ENCODE measurements around the gene PREP. TPM values are rescaled to one million over a fixed set of nuclear protein-coding genes. Genes with fewer than 3 reads are reported as not detected.

The PREP gene
- total and polyA plus RNA-seq, 2 donors, result 17.8 to 23.2 TPM

DNA sequence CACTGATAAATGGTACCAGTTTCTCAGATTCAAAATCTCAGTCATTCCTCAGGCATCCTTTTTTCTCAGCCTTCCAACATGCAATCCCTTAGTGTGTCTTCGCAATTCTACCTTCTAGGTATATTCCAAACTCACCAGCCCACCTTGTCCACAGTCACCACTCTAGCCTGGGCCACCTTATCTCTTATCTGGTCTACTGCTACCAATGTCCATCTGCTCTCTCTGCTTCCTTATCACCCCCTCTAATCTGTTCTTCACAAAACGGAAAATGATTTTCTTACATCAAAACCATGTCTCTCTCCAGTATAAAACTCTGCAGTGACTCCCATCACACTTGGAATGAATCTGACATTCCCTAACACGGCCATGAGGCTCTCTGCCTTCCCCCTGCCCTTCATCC is 91.9 kb downstream of the PREP start:
- no peak overlapping the region for H3K27ac ChIP-seq (ENCODE audit: low read depth in 1 of 2, low read length in 1 of 2)
- H3K27me3 ChIP-seq (ENCODE audit: control insufficient read depth in 2 of 2, insufficient read depth in 1 of 2, low read length in 1 of 2), result no peaks in the 10 kb centered on the region
- H3K4me1 ChIP-seq (ENCODE audit: control insufficient read depth in 2 of 2, insufficient read depth in 2 of 2, low read length in 2 of 2), result no peaks in the 10 kb centered on the region
- WGBS, result 98% methylated on average over 3 of the region's 3 CpGs
- H3K4me3 ChIP-seq (ENCODE audit: low read length in 2 of 2), result no peak overlapping the region
- DNase-seq (ENCODE audit: low read depth in 6 of 9, low spot score in 9 of 9), result no peak
- peaks cover 11 to 23% of the 10 kb centered on the region in 2 donors for H3K36me3 ChIP-seq (ENCODE audit: control insufficient read depth in 2 of 2, insufficient read depth in 2 of 2, low read length in 1 of 2)
- no peaks in the 10 kb centered on the region for H3K9me3 ChIP-seq (ENCODE audit: control insufficient read depth in 2 of 2, insufficient read depth in 1 of 2, low read length in 1 of 2)

DNA sequence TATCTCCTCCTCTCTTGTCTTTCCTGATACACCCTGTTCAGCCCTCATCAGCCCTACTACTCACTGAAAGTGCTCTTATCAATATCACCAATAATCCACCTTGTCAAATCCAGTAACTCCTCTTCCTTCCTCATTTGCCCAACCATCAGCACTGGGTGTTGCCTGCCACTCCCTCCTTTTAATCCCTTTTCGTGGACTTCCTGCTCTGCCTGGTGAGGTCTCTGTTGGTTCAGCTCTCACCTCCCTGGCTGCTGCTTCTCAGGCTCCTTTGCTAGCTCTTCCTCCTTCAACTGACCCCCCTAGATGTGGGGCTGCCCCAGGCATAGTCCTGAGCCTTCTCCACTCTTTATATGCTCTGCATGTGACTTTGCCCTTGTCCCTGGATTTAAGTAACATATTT is 92.5 kb downstream of the PREP start:
- no peak for DNase-seq (ENCODE audit: low read depth in 6 of 9, low spot score in 9 of 9)
- no peak overlapping the region for H3K4me3 ChIP-seq (ENCODE audit: low read length in 2 of 2)

DNA sequence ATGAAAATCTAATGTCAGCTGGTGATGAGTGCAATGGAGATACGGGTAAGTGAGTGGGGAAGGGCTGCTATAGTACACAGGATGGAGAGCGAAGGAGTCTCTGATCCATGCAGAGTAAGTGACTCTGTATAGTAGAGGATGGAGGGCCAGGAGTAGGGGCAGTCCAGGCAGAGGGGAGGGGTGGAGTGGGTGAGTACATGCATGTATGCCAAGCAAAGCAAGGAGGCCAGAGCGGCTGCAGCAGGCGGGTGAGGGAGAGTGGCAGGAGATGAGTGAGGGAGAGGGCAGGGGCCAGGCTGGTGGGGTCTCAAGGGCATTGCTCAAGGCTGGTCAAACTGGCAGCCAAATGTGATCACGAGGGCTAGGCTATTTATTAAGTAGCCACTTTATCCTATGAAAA is 94.0 kb downstream of the PREP start:
- Histone ChIP-seq H3K36me3 (ENCODE audit: control insufficient read depth in 2 of 2, insufficient read depth in 2 of 2, low read length in 1 of 2) (peaks cover 11 to 19% of the 10 kb centered on the region in 2 donors), H3K27ac (ENCODE audit: low read depth in 1 of 2, low read length in 1 of 2) (no peak overlapping the region), H3K27me3 (ENCODE audit: control insufficient read depth in 2 of 2, insufficient read depth in 1 of 2, low read length in 1 of 2) (no peaks in the 10 kb centered on the region), H3K4me1 (ENCODE audit: control insufficient read depth in 2 of 2, insufficient read depth in 2 of 2, low read length in 2 of 2) (no peaks in the 10 kb centered on the region), H3K9me3 (ENCODE audit: control insufficient read depth in 2 of 2, insufficient read depth in 1 of 2, low read length in 1 of 2) (no peaks in the 10 kb centered on the region), H3K4me3 (ENCODE audit: low read length in 2 of 2) (no peak overlapping the region)
- no peak for DNase-seq (ENCODE audit: low read depth in 6 of 9, low spot score in 9 of 9)
- WGBS, result 86% methylated on average over 5 of the region's 5 CpGs

More for the DNA sequence above, 92.5 kb downstream of the PREP start:
- WGBS, result 89% methylated on average over 1 of the region's 1 CpG
- no peak overlapping the region for H3K27ac ChIP-seq (ENCODE audit: low read depth in 1 of 2, low read length in 1 of 2)
- H3K27me3 ChIP-seq (ENCODE audit: control insufficient read depth in 2 of 2, insufficient read depth in 1 of 2, low read length in 1 of 2), result no peaks in the 10 kb centered on the region
- H3K9me3 ChIP-seq (ENCODE audit: control insufficient read depth in 2 of 2, insufficient read depth in 1 of 2, low read length in 1 of 2), result no peaks in the 10 kb centered on the region
- peaks cover 11 to 19% of the 10 kb centered on the region in 2 donors for H3K36me3 ChIP-seq (ENCODE audit: control insufficient read depth in 2 of 2, insufficient read depth in 2 of 2, low read length in 1 of 2)
- H3K4me1 ChIP-seq (ENCODE audit: control insufficient read depth in 2 of 2, insufficient read depth in 2 of 2, low read length in 2 of 2), result no peaks in the 10 kb centered on the region

DNA sequence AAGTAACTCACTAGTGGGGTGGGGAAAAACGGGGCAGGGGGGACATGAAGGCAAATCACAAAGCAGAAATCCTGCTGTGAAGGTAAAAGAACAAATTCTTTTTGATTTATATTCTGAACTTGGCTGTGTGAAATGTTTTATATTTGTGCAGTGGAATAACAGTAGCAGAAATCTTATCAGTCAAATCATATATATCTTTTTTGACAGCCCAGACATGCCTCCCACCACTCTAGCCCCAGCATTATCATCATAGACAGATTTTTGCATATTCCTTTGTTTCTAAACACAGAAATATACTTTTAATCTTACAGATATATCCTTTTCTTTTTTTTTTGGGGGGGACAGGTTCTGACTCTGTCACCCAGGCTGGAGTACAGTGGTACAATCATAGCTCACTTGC is 97.4 kb downstream of the PREP start:
- 98% methylated on average over 1 of the region's 1 CpG for WGBS
- H3K36me3 ChIP-seq (ENCODE audit: control insufficient read depth in 2 of 2, insufficient read depth in 2 of 2, low read length in 1 of 2), result peaks cover 7 to 18% of the 10 kb centered on the region in 2 donors

DNA sequence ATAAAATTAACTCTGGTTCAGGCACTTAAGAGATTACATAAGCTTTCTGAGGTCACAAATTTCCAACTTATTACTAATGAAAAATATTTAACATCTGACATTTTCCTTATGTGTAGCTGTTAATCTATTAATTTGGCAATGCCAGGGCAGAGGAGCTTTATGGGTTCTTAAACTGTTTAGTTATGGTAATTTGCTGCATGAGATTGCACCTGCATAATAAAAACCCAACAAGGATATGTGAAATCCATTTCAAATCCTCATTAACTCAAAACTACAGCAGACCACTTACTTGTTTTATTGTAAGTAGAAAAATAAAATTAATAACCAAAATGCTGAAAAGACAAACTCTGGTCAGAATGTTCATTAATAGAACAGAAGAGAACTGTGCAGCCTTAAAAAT is 98.1 kb downstream of the PREP start:
- H3K27me3 ChIP-seq (ENCODE audit: control insufficient read depth in 2 of 2, insufficient read depth in 1 of 2, low read length in 1 of 2), result no peaks in the 10 kb centered on the region
- peaks cover 7 to 18% of the 10 kb centered on the region in 2 donors for H3K36me3 ChIP-seq (ENCODE audit: control insufficient read depth in 2 of 2, insufficient read depth in 2 of 2, low read length in 1 of 2)
- H3K4me3 ChIP-seq (ENCODE audit: low read length in 2 of 2), result no peak overlapping the region
- H3K27ac ChIP-seq (ENCODE audit: low read depth in 1 of 2, low read length in 1 of 2), result no peak overlapping the region
- no peak for DNase-seq (ENCODE audit: low read depth in 6 of 9, low spot score in 9 of 9)
- H3K4me1 ChIP-seq (ENCODE audit: control insufficient read depth in 2 of 2, insufficient read depth in 2 of 2, low read length in 2 of 2), result no peaks in the 10 kb centered on the region
- H3K9me3 ChIP-seq (ENCODE audit: control insufficient read depth in 2 of 2, insufficient read depth in 1 of 2, low read length in 1 of 2), result no peaks in the 10 kb centered on the region

More for the DNA sequence above, 97.4 kb downstream of the PREP start:
- H3K4me3 ChIP-seq (ENCODE audit: low read length in 2 of 2), result no peak overlapping the region
- DNase-seq (ENCODE audit: low read depth in 6 of 9, low spot score in 9 of 9), result no peak
- H3K9me3 ChIP-seq (ENCODE audit: control insufficient read depth in 2 of 2, insufficient read depth in 1 of 2, low read length in 1 of 2), result no peaks in the 10 kb centered on the region
- no peaks in the 10 kb centered on the region for H3K4me1 ChIP-seq (ENCODE audit: control insufficient read depth in 2 of 2, insufficient read depth in 2 of 2, low read length in 2 of 2)
- no peaks in the 10 kb centered on the region for H3K27me3 ChIP-seq (ENCODE audit: control insufficient read depth in 2 of 2, insufficient read depth in 1 of 2, low read length in 1 of 2)
- no peak overlapping the region for H3K27ac ChIP-seq (ENCODE audit: low read depth in 1 of 2, low read length in 1 of 2)

DNA sequence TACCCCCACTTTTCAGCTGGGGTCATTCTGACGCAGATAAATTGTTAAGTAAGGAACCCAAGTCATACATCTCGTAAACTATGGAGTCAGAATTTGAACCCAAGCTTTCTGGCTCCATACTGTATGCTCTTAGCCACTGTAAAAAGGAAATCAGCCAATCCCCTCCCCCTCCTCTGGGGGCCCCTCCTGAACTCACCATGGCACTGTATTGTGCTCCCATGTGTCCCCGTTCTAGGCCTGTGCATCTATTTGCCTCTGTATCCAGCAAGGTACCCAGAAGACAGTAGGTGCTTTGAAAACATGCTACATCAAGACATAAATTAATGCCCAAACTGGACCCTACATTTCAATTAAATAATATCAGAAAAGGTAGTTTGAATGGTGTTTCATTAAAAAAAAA is 98.5 kb downstream of the PREP start:
- no peak overlapping the region for H3K4me3 ChIP-seq (ENCODE audit: low read length in 2 of 2)
- no peaks in the 10 kb centered on the region for H3K4me1 ChIP-seq (ENCODE audit: control insufficient read depth in 2 of 2, insufficient read depth in 2 of 2, low read length in 2 of 2)
- 99% methylated on average over 3 of the region's 3 CpGs for WGBS
- no peaks in the 10 kb centered on the region for H3K27me3 ChIP-seq (ENCODE audit: control insufficient read depth in 2 of 2, insufficient read depth in 1 of 2, low read length in 1 of 2)
- peaks cover 7 to 18% of the 10 kb centered on the region in 2 donors for H3K36me3 ChIP-seq (ENCODE audit: control insufficient read depth in 2 of 2, insufficient read depth in 2 of 2, low read length in 1 of 2)
- no peaks in the 10 kb centered on the region for H3K9me3 ChIP-seq (ENCODE audit: control insufficient read depth in 2 of 2, insufficient read depth in 1 of 2, low read length in 1 of 2)
- DNase-seq (ENCODE audit: low read depth in 6 of 9, low spot score in 9 of 9), result no peak
- no peak overlapping the region for H3K27ac ChIP-seq (ENCODE audit: low read depth in 1 of 2, low read length in 1 of 2)

DNA sequence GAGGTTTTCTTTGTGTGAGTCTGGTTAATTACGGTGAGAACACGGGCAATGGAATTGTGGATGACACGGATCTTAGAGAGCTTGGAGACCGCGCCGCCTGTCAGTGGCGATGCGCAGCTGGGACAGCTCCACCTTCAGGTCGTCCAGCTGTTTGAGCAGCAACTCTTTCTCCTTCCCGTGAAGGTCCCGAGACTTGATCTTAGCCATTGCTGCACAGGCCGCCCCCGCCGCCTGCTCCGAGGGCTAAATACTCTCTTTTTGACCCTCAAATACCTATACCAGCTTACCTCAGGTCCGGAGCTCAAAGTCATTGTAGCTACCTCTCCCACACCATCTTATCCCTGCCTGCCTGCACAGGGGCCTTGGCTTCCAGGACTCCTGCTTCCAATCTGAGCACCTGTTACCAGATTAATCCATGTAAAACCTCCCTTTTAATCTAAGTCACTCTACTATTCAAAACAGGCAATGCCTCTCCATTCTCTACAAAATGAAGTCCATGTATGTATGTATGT is 100.2 kb downstream of the PREP start:
- no peak overlapping the region for H3K27ac ChIP-seq (ENCODE audit: low read depth in 1 of 2, low read length in 1 of 2)
- H3K4me3 ChIP-seq (ENCODE audit: low read length in 2 of 2), result no peak overlapping the region
- H3K27me3 ChIP-seq (ENCODE audit: control insufficient read depth in 2 of 2, insufficient read depth in 1 of 2, low read length in 1 of 2), result no peaks in the 10 kb centered on the region
- H3K4me1 ChIP-seq (ENCODE audit: control insufficient read depth in 2 of 2, insufficient read depth in 2 of 2, low read length in 2 of 2), result no peaks in the 10 kb centered on the region
- WGBS, result 99% methylated on average over 16 of the region's 16 CpGs
- DNase-seq (ENCODE audit: low read depth in 6 of 9, low spot score in 9 of 9), result no peak
- no peaks in the 10 kb centered on the region for H3K9me3 ChIP-seq (ENCODE audit: control insufficient read depth in 2 of 2, insufficient read depth in 1 of 2, low read length in 1 of 2)
- peaks cover 10 to 16% of the 10 kb centered on the region in 2 donors for H3K36me3 ChIP-seq (ENCODE audit: control insufficient read depth in 2 of 2, insufficient read depth in 2 of 2, low read length in 1 of 2)

DNA sequence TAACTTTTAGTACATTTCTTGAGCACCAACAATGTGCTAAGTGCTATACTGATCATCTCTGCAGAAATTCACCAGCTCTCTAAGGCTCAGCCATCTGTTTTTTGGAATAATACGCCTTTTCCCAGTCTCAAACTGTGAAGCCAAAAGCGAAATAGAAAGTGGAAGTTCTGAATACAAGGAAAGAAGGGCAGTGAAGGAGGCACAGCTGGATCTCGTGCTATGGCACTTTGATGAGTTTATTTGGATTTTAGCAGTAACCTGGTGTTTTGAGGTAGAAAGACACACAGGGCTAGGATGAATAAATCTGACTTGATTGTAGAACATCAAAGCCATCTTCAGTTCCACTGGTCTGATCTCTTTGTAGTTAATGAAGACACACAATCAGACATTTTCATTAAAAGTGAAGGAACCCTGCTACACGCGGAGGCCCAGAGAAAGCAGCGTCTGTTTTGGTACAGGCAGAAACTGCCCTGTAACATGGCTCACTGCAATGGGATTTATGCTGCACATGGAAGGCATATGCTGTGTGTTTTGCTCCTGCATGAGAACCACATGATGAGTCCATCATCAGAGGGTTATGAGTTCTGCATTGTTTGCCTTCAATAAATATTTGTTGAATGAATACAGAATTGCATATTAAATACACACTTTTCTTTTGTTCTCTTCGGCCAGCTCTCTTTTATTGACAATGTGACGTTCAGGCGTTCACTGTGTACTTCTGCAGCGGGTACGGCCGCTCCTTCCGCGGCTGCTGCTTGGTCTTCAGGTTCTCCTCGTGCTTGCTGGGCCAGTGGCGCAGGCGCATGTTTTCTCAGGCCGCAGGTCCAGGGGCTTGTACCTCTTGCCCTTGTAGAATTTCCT is 100.9 kb downstream of the PREP start:
- no peak overlapping the region for H3K4me3 ChIP-seq (ENCODE audit: low read length in 2 of 2)
- H3K27me3 ChIP-seq (ENCODE audit: control insufficient read depth in 2 of 2, insufficient read depth in 1 of 2, low read length in 1 of 2), result no peaks in the 10 kb centered on the region
- H3K36me3 ChIP-seq (ENCODE audit: control insufficient read depth in 2 of 2, insufficient read depth in 2 of 2, low read length in 1 of 2), result peaks cover 10 to 13% of the 10 kb centered on the region in 2 donors
- 98% methylated on average over 18 of the region's 18 CpGs for WGBS
- no peak overlapping the region for H3K27ac ChIP-seq (ENCODE audit: low read depth in 1 of 2, low read length in 1 of 2)
- H3K4me1 ChIP-seq (ENCODE audit: control insufficient read depth in 2 of 2, insufficient read depth in 2 of 2, low read length in 2 of 2), result no peaks in the 10 kb centered on the region
- H3K9me3 ChIP-seq (ENCODE audit: control insufficient read depth in 2 of 2, insufficient read depth in 1 of 2, low read length in 1 of 2), result no peaks in the 10 kb centered on the region
- DNase-seq (ENCODE audit: low read depth in 6 of 9, low spot score in 9 of 9), result no peak

DNA sequence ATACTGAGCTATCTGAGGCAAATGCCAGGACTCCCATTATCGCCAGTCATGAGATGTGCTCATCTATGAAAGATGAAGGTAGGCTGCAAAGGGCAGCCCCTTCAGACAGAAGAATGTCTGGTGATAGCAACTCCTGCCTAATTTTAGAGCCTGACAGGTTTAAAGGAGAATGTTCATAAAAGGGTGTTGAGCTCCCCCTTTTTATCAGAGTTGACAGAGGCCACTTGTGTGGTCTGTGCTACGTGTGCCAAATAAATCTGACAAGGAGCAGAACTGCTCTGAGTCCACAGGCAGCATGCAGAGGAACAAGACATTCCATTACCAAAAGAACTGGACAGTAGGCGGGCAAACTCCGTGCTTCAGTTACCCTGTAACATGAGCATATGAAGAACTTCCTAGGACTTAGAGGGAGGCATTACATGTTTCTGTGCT is 101.8 kb downstream of the PREP start:
- DNase-seq (ENCODE audit: low read depth in 6 of 9, low spot score in 9 of 9), result no peak
- H3K27me3 ChIP-seq (ENCODE audit: control insufficient read depth in 2 of 2, insufficient read depth in 1 of 2, low read length in 1 of 2), result no peaks in the 10 kb centered on the region
- peaks cover 7 to 10% of the 10 kb centered on the region in 2 donors for H3K36me3 ChIP-seq (ENCODE audit: control insufficient read depth in 2 of 2, insufficient read depth in 2 of 2, low read length in 1 of 2)
- no peaks in the 10 kb centered on the region for H3K4me1 ChIP-seq (ENCODE audit: control insufficient read depth in 2 of 2, insufficient read depth in 2 of 2, low read length in 2 of 2)
- H3K27ac ChIP-seq (ENCODE audit: low read depth in 1 of 2, low read length in 1 of 2), result no peak overlapping the region
- no peak overlapping the region for H3K4me3 ChIP-seq (ENCODE audit: low read length in 2 of 2)
- H3K9me3 ChIP-seq (ENCODE audit: control insufficient read depth in 2 of 2, insufficient read depth in 1 of 2, low read length in 1 of 2), result no peaks in the 10 kb centered on the region
- WGBS, result 94% methylated on average over 4 of the region's 4 CpGs
